ENCODE data around the gene THUMPD2. TPM values are rescaled to one million over a fixed set of nuclear protein-coding genes. Genes with fewer than 3 reads are reported as not detected.

Gene THUMPD2
- total RNA-seq, 1 experiment from 2014 or later: 17.2 TPM

DNA sequence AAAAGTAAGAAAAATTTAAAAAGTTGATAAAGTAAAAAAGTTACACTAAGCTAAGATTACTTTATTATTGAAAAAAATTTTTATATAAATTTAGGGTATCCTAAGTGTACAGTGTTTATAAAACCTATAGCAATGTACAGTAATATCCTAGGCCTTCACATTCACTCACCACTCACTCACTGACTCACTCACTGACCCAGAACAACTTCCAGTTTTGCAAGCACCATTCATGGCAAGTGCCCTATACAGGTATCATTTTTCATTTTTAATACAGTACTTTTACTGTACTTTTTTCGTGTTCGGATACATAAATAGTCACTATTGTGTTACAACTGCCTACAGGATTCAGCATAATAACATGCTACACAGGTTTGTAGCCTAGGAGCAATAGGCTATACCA lies 8.9 kb upstream of the THUMPD2 start:
- intact Hi-C loops (cut with micrococcal nuclease): no loop called here
- ChIA-PET POLR2A (interaction anchor here (0.6 to 1.0 kb wide), 3 partner anchors 10 to 989 kb away, joined by 3 read pairs; no protein-coding TSS in a partner anchor), CTCF (interaction anchor here (0.5 kb wide), 1 partner anchor 516 kb away, joined by 3 read pairs; no protein-coding TSS in a partner anchor)
- no peaks in the 10 kb centered on the region for H3K36me3 Mint-ChIP-seq (ENCODE audit: insufficient read depth, unreplicated experiment)
- H3K27ac Mint-ChIP-seq (ENCODE audit: low read depth, unreplicated experiment): no peak overlapping the region
- peaks cover 19% of the 10 kb centered on the region for H3K9me3 Mint-ChIP-seq (ENCODE audit: unreplicated experiment)
- H3K4me3 Mint-ChIP-seq (ENCODE audit: unreplicated experiment): no peak overlapping the region
- no TSS peak for BruUV-seq (replicated peaks)
- DNase-seq (ENCODE audit: unreplicated experiment): no peak
- TF ChIP-seq CTCF (IDR thresholded peaks at IDR 0.05; ENCODE audit: unreplicated experiment): no peak
- H3K4me1 Mint-ChIP-seq (ENCODE audit: insufficient read depth, unreplicated experiment): peaks cover 8% of the 10 kb centered on the region
- no peaks in the 10 kb centered on the region for H3K27me3 Mint-ChIP-seq (ENCODE audit: insufficient read depth, unreplicated experiment)

GRCh38 chr2:39786761-39787522 lies 7.9 kb upstream of the THUMPD2 start:
- no peak overlapping the region for H3K4me3 Mint-ChIP-seq (ENCODE audit: unreplicated experiment)
- H3K4me1 Mint-ChIP-seq (ENCODE audit: insufficient read depth, unreplicated experiment): peaks cover 11% of the 10 kb centered on the region
- no peaks in the 10 kb centered on the region for H3K27me3 Mint-ChIP-seq (ENCODE audit: insufficient read depth, unreplicated experiment)
- H3K9me3 Mint-ChIP-seq (ENCODE audit: unreplicated experiment): peaks cover 19% of the 10 kb centered on the region
- intact Hi-C loops (cut with micrococcal nuclease): no loop called here
- TF ChIP-seq CTCF (IDR thresholded peaks at IDR 0.05; ENCODE audit: unreplicated experiment): no peak
- BruUV-seq (replicated peaks): no TSS peak
- POLR2A ChIA-PET: interaction anchor here (0.6 to 1.0 kb wide), 4 partner anchors 9 to 990 kb away, joined by 3 read pairs; no protein-coding TSS in a partner anchor
- CTCF ChIA-PET: no interaction called here
- DNase-seq (ENCODE audit: unreplicated experiment): no peak
- H3K36me3 Mint-ChIP-seq (ENCODE audit: insufficient read depth, unreplicated experiment): no peaks in the 10 kb centered on the region
- H3K27ac Mint-ChIP-seq (ENCODE audit: low read depth, unreplicated experiment): no peak overlapping the region

DNA sequence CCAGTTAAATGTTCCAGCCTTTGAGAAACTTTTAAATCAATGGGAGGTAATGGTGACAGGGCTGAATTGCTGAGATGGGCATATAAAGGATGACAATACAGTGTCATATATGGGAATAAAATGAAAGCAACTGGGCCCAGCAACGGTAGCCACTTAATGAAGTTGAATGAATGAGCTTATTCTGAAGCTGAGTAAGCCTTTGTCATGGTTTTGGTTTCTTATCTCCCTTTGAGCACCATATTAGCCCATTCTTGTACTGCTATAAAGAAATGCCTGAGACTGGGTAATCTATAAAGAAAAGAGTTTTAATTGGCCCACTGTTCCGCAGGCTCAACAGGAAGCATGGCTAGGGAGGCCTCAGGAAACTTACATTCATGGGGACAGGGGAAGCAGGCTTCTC lies 3.5 kb upstream of the THUMPD2 start:
- CTCF ChIA-PET: interaction anchor here (0.9 kb wide), 1 partner anchor 553 kb away, joined by 3 read pairs; no protein-coding TSS in a partner anchor
- no TSS peak for BruUV-seq (replicated peaks)

More for the DNA sequence above, 3.5 kb upstream of the THUMPD2 start:
- Mint-ChIP-seq H3K4me1 (ENCODE audit: insufficient read depth, unreplicated experiment) (peaks cover 14% of the 10 kb centered on the region), H3K36me3 (ENCODE audit: insufficient read depth, unreplicated experiment) (no peaks in the 10 kb centered on the region), H3K27ac (ENCODE audit: low read depth, unreplicated experiment) (no peak overlapping the region), H3K27me3 (ENCODE audit: insufficient read depth, unreplicated experiment) (no peaks in the 10 kb centered on the region), H3K4me3 (ENCODE audit: unreplicated experiment) (no peak overlapping the region), H3K9me3 (ENCODE audit: unreplicated experiment) (no peaks in the 10 kb centered on the region)
- TF ChIP-seq CTCF (IDR thresholded peaks at IDR 0.05; ENCODE audit: unreplicated experiment): no peak
- intact Hi-C loops (cut with micrococcal nuclease): no loop called here
- POLR2A ChIA-PET: interaction anchor here (1.0 kb wide), 1 partner anchor 11 kb away, joined by 3 read pairs; no protein-coding TSS in a partner anchor
- DNase-seq (ENCODE audit: unreplicated experiment): no peak
